Measurements from ENCODE around the gene OR2A14. TPM values are rescaled to one million over a fixed set of nuclear protein-coding genes. Genes with fewer than 3 reads are reported as not detected.

Gene OR2A14
- total RNA-seq, 1 experiment from 2014 or later, result not detected

GRCh38 chr7:144098776-144099175 is 24.2 kb upstream of the OR2A14 start:
- no peak overlapping the region for H3K27ac ChIP-seq (ENCODE audit: low read length)
- no TSS peak for BruUV-seq (replicated peaks)
- ChIA-PET POLR2A (no interaction called here), CTCF (no interaction called here)
- TF ChIP-seq TCF7L2 (IDR thresholded peaks at IDR 0.05; ENCODE audit: low read depth, low read length) (no peak), SIN3A (IDR thresholded peaks at IDR 0.05; ENCODE audit: borderline replicate concordance, insufficient read depth, low read depth, low read length) (no peak), CTCF (IDR thresholded peaks at IDR 0.05) (no peak), REST (IDR thresholded peaks at IDR 0.05; ENCODE audit: insufficient read depth in 1 of 2, low read depth in 2 of 2, low read length in 1 of 2) (no peak), POLR2AphosphoS5 (IDR thresholded peaks at IDR 0.05; ENCODE audit: low read depth, low read length) (no peak)
- in situ Hi-C loops (cut with HindIII; ENCODE audit: low pct_unique_long_range_greater_than_20kb, low sequenced_read_pairs), result no loop called here
- ATAC-seq (no peak), DNase-seq (ENCODE audit: low read depth, low spot score) (no peak)
- H3K9me3 ChIP-seq (ENCODE audit: control insufficient read depth, insufficient read depth, low read depth, low read length), result no peaks in the 10 kb centered on the region
- H3K4me3 ChIP-seq (ENCODE audit: low read depth in 2 of 2, low read length in 2 of 2), result no peak overlapping the region
- intact Hi-C loops (cut with micrococcal nuclease; ENCODE audit: unreplicated experiment), result no loop called here
- H3K27me3 ChIP-seq (ENCODE audit: control insufficient read depth, insufficient read depth, low read length), result no peaks in the 10 kb centered on the region
- no peaks in the 10 kb centered on the region for H3K4me1 ChIP-seq (ENCODE audit: control insufficient read depth, insufficient read depth, low read length)
- no peaks in the 10 kb centered on the region for H3K36me3 ChIP-seq (ENCODE audit: control insufficient read depth, insufficient read depth, low read length)

- ATAC-seq (no peak), DNase-seq (ENCODE audit: low read depth, low spot score) (no peak)
- H3K27ac ChIP-seq (ENCODE audit: low read length), result no peak overlapping the region
- ChIA-PET CTCF (no interaction called here), POLR2A (no interaction called here)
- no TSS peak for BruUV-seq (replicated peaks)
- no peaks in the 10 kb centered on the region for H3K9me3 ChIP-seq (ENCODE audit: control insufficient read depth, insufficient read depth, low read depth, low read length)
- in situ Hi-C loops (cut with HindIII; ENCODE audit: low pct_unique_long_range_greater_than_20kb, low sequenced_read_pairs), result no loop called here
- TF ChIP-seq CTCF (IDR thresholded peaks at IDR 0.05) (no peak), TCF7L2 (IDR thresholded peaks at IDR 0.05; ENCODE audit: low read depth, low read length) (no peak), REST (IDR thresholded peaks at IDR 0.05; ENCODE audit: insufficient read depth in 1 of 2, low read depth in 2 of 2, low read length in 1 of 2) (no peak), POLR2AphosphoS5 (IDR thresholded peaks at IDR 0.05; ENCODE audit: low read depth, low read length) (no peak), SIN3A (IDR thresholded peaks at IDR 0.05; ENCODE audit: borderline replicate concordance, insufficient read depth, low read depth, low read length) (no peak)
- H3K4me3 ChIP-seq (ENCODE audit: low read depth in 2 of 2, low read length in 2 of 2), result no peak overlapping the region
- no peaks in the 10 kb centered on the region for H3K4me1 ChIP-seq (ENCODE audit: control insufficient read depth, insufficient read depth, low read length)
- H3K27me3 ChIP-seq (ENCODE audit: control insufficient read depth, insufficient read depth, low read length), result no peaks in the 10 kb centered on the region
- intact Hi-C loops (cut with micrococcal nuclease; ENCODE audit: unreplicated experiment), result no loop called here
- no peaks in the 10 kb centered on the region for H3K36me3 ChIP-seq (ENCODE audit: control insufficient read depth, insufficient read depth, low read length)
Observed at GRCh38 chr7:144100607-144101006, 22.4 kb upstream of the OR2A14 start.
